Thyroid gland (tissue), 4 donors: ENCODE data around the gene STN1. TPM values are rescaled to one million over a fixed set of nuclear protein-coding genes. Genes with fewer than 3 reads are reported as not detected.

Source experiments
- DNase-seq, 2 donors: peaks; one replicate each; pipeline ENCODE4 v3.0.0-alpha.2; 2019
- H3K27ac ChIP-seq, 3 donors: fragments of 200-600 bp; sonication (generic); 1 replicate in 2 of 3; 2 replicates in 1 of 3; pipeline ENCODE4 v1.5.1; 2016 to 2019; ENCODE audit warnings: mild to moderate bottlenecking in 1 of 3, moderate library complexity in 1 of 3
- H3K27me3 ChIP-seq: fragments of 200-600 bp; sonication (generic); one replicate; pipeline ENCODE4 v1.5.1; 2019
- H3K36me3 ChIP-seq, 2 donors: fragments of 200-600 bp; sonication (generic); one replicate each; pipeline ENCODE4 v1.5.1; 2016 to 2019
- H3K4me1 ChIP-seq, 2 donors: fragments of 200-600 bp; sonication (generic); one replicate each; pipeline ENCODE4 v1.5.1; 2017 to 2019
- H3K4me3 ChIP-seq, 3 donors: fragments of 200-600 bp; sonication (generic); replicated peaks in 1 of 3; 1 replicate in 2 of 3; 2 replicates in 1 of 3; pipeline ENCODE4 v1.5.1; 2016; ENCODE audit warnings: mild to moderate bottlenecking in 1 of 3
- H3K9me3 ChIP-seq: fragments of 200-600 bp; sonication (generic); one replicate; pipeline ENCODE4 v1.5.1; 2017
- CTCF ChIP-seq, 6 experiments: fragments of 200-600 bp in 3 of 6; fragments of 450-650 bp in 3 of 6; sonication (generic) in 3 of 6; IDR thresholded peaks; one replicate each; pipeline ENCODE4 v1.5.1; 2016 to 2019; ENCODE audit warnings: antibody characterized with exemption in 6 of 6, mild to moderate bottlenecking in 2 of 6, inconsistent platforms in 1 of 6, moderate library complexity in 1 of 6
- POLR2A ChIP-seq, 2 donors: fragments of 450-650 bp; IDR thresholded peaks; one replicate each; pipeline ENCODE4 v1.6.1; 2017; ENCODE audit warnings: antibody characterized with exemption in 2 of 2, mild to moderate bottlenecking in 2 of 2, moderate library complexity in 1 of 2
- WGBS, 2 donors: methylation state at CpG; one replicate each; pipeline ENCODE4 v1.1.5; 2017; 5-methylcytosine and 5-hydroxymethylcytosine counted together
- intact Hi-C: fragments of 100-400 bp; cut with DNase I; formaldehyde crosslinking; loops from one replicate; pipeline ENCODE4 v1.15.1; 2023
- total RNA-seq, 4 donors: library from RNA; depleted of rRNA; stranded (reverse); fragments of >200 nt; gene quantifications; one replicate each; pipeline ENCODE4 v1.2.3, GENCODE V29; 2016

Gene STN1
- total RNA-seq, 4 donors from 2014 or later = 20.7 to 37.1 (median 30.7) TPM

GRCh38 chr10:103958996-103959395 lies 41.0 kb upstream of the STN1 start:
- Histone ChIP-seq H3K4me3 (no peak overlapping the region), H3K27ac (no peak overlapping the region), H3K9me3 (no peaks in the 10 kb centered on the region), H3K4me1 (no peaks in the 10 kb centered on the region), H3K27me3 (no peaks in the 10 kb centered on the region), H3K36me3 (no peaks in the 10 kb centered on the region)
- 96% methylated on average over 2 of the region's 2 CpGs for WGBS, 2 donors
- TF ChIP-seq CTCF (IDR thresholded peaks at IDR 0.05) (no peak), POLR2A (IDR thresholded peaks at IDR 0.05) (no peak)
- intact Hi-C loops = no loop called here
- DNase-seq = no peak

DNA sequence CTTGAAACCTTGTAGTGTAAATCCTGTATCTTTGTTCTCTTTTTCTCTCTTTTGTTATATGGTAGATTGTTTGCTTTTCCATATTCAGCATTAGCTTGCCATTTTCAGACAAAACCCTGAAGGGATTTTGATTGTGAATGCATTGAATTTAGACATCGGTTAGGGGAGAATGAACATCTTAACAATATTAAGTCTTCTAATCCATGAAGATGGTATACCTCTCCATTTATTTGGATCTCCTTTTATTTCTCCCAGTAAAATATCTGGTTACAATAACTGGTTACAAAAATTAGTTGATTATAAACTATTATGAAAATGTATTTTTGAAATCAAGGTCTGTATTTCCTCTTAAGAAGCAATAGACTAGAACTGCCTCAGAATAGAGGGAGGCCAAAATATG lies 36.6 kb upstream of the STN1 start:
- Histone ChIP-seq H3K27ac (no peak overlapping the region), H3K9me3 (no peaks in the 10 kb centered on the region), H3K4me3 (no peak overlapping the region), H3K27me3 (no peaks in the 10 kb centered on the region), H3K4me1 (no peaks in the 10 kb centered on the region), H3K36me3 (no peaks in the 10 kb centered on the region)
- TF ChIP-seq CTCF (IDR thresholded peaks at IDR 0.05) (no peak), POLR2A (IDR thresholded peaks at IDR 0.05) (no peak)
- intact Hi-C loops = no loop called here
- DNase-seq = no peak
- 91 to 98% methylated on average over 1 of the region's 1 CpG for WGBS, 2 donors

GRCh38 chr10:103951942-103952341 lies 34.0 kb upstream of the STN1 start:
- WGBS, 2 donors = 56 to 67% methylated on average over 4 of the region's 4 CpGs
- intact Hi-C loops = no loop called here

GRCh38 chr10:103951183-103951582 lies 33.2 kb upstream of the STN1 start:
- TF ChIP-seq POLR2A (IDR thresholded peaks at IDR 0.05) = no peak
- TF ChIP-seq CTCF (IDR thresholded peaks at IDR 0.05) = no peak
- no peaks in the 10 kb centered on the region for H3K27me3 ChIP-seq
- no peak overlapping the region for H3K27ac ChIP-seq
- H3K4me1 ChIP-seq = no peaks in the 10 kb centered on the region
- 52 to 55% methylated on average over 2 of the region's 2 CpGs for WGBS, 2 donors
- no peak for DNase-seq
- intact Hi-C loops = no loop called here
- H3K4me3 ChIP-seq = no peak overlapping the region
- no peaks in the 10 kb centered on the region for H3K9me3 ChIP-seq
- no peaks in the 10 kb centered on the region for H3K36me3 ChIP-seq

More at GRCh38 chr10:103951942-103952341, 34.0 kb upstream of the STN1 start:
- H3K27me3 ChIP-seq = no peaks in the 10 kb centered on the region
- H3K4me1 ChIP-seq = no peaks in the 10 kb centered on the region
- H3K9me3 ChIP-seq = no peaks in the 10 kb centered on the region
- H3K36me3 ChIP-seq = no peaks in the 10 kb centered on the region
- no peak overlapping the region for H3K4me3 ChIP-seq
- DNase-seq = no peak
- TF ChIP-seq CTCF (IDR thresholded peaks at IDR 0.05) = no peak
- no peak for TF ChIP-seq POLR2A (IDR thresholded peaks at IDR 0.05)
- no peak overlapping the region for H3K27ac ChIP-seq

DNA sequence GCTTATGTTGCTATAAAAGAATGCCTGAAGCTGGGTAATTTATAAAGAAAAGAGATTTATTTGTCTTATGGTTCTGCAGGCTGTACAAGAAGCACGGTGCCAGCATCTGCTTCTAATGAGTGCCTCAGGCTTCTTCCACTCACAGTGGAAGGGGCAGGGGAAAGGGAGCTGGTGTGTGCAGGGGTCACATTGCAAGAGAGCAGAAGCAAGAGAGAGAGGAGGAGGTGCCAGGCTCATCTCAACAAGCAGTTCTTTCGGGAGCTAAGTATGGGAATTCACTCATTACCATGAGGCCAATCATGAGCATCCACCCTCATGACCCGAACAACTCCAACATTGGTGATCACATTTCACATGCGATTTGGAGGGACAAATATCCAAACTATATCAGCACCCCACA lies 31.7 kb upstream of the STN1 start:
- no peaks in the 10 kb centered on the region for H3K27me3 ChIP-seq
- H3K4me1 ChIP-seq = no peaks in the 10 kb centered on the region
- intact Hi-C loops = no loop called here
- H3K27ac ChIP-seq = no peak overlapping the region
- H3K4me3 ChIP-seq = no peak overlapping the region
- no peak for TF ChIP-seq CTCF (IDR thresholded peaks at IDR 0.05)
- TF ChIP-seq POLR2A (IDR thresholded peaks at IDR 0.05) = no peak
- no peaks in the 10 kb centered on the region for H3K36me3 ChIP-seq
- no peak for DNase-seq
- WGBS, 2 donors = 82 to 84% methylated on average over 4 of the region's 4 CpGs
- H3K9me3 ChIP-seq = no peaks in the 10 kb centered on the region
